NCI-H2029 (cell line): Measurements from ENCODE around the gene AP1G1.
"Not testable (repeated sequence)": the region's sequence is repeated elsewhere in the genome, so short reads cannot be mapped to it uniquely, and the experiment has no call there.

Source experiments
- DNase-seq: peaks from one replicate; lab custom pipeline; 2025; lab: John Stamatoyannopoulos, UW

The AP1G1 gene

GRCh38 chr16:71807905-71808592, 585 bp downstream of the AP1G1 start:
- DNase-seq, result no peak

- no peak for DNase-seq
Observed at GRCh38 chr16:71803305-71803690, 5.3 kb downstream of the AP1G1 start.

GRCh38 chr16:71796501-71797097, 12.0 kb downstream of the AP1G1 start:
- no peak for DNase-seq

GRCh38 chr16:71794943-71795342, 13.7 kb downstream of the AP1G1 start:
- no peak for DNase-seq

- no peak for DNase-seq
Observed at GRCh38 chr16:71794018-71794417, 14.6 kb downstream of the AP1G1 start.

GRCh38 chr16:71792176-71792575, 16.5 kb downstream of the AP1G1 start:
- DNase-seq, result no peak

- not testable (repeated sequence) for DNase-seq
Observed at GRCh38 chr16:71790329-71790728, 18.3 kb downstream of the AP1G1 start.

- no peak for DNase-seq
Observed at GRCh38 chr16:71789136-71789535, 19.5 kb downstream of the AP1G1 start.

GRCh38 chr16:71788578-71788977, 20.1 kb downstream of the AP1G1 start:
- DNase-seq, result no peak

GRCh38 chr16:71785143-71785542, 23.5 kb downstream of the AP1G1 start:
- DNase-seq, result not testable (repeated sequence)

- no peak for DNase-seq
Observed at GRCh38 chr16:71784093-71784492, 24.5 kb downstream of the AP1G1 start.

GRCh38 chr16:71781741-71782140, 26.9 kb downstream of the AP1G1 start:
- no peak for DNase-seq

GRCh38 chr16:71780521-71781089, 28.0 kb downstream of the AP1G1 start:
- DNase-seq, result no peak

GRCh38 chr16:71778780-71779179, 29.9 kb downstream of the AP1G1 start:
- DNase-seq, result no peak

- no peak for DNase-seq
Observed at GRCh38 chr16:71777329-71777728, 31.3 kb downstream of the AP1G1 start.

GRCh38 chr16:71775949-71776348, 32.7 kb downstream of the AP1G1 start:
- no peak for DNase-seq

- DNase-seq, result no peak
Observed at GRCh38 chr16:71771571-71771970, 37.1 kb downstream of the AP1G1 start.

- DNase-seq, result no peak
Observed at GRCh38 chr16:71769222-71769621, 39.4 kb downstream of the AP1G1 start.

GRCh38 chr16:71767060-71767900, 41.4 kb downstream of the AP1G1 start:
- no peak for DNase-seq

- no peak for DNase-seq
Observed at GRCh38 chr16:71762186-71762585, 46.4 kb downstream of the AP1G1 start.

- no peak for DNase-seq
Observed at GRCh38 chr16:71761097-71761496, 47.5 kb downstream of the AP1G1 start.

GRCh38 chr16:71758293-71758760, 50.3 kb downstream of the AP1G1 start:
- DNase-seq, result no peak

GRCh38 chr16:71754652-71755051, 54.0 kb downstream of the AP1G1 start:
- DNase-seq, result no peak
